Skeletal muscle satellite cell (primary cell): Measurements from ENCODE around the gene CDK14.
"Not testable (repeated sequence)": the region's sequence is repeated elsewhere in the genome, so short reads cannot be mapped to it uniquely, and the experiment has no call there.

Experiments
- H3K27me3 ChIP-seq: 2 replicates; pipeline ENCODE4 v1.7.0; 2013; ENCODE audit warnings: low read length; ENCODE audit not compliant: control insufficient read depth, insufficient read depth
- H3K36me3 ChIP-seq: 2 replicates; pipeline ENCODE4 v1.7.0; 2013; ENCODE audit warnings: mild to moderate bottlenecking, control low read depth, low read length; ENCODE audit not compliant: insufficient read depth
- H3K4me1 ChIP-seq: 2 replicates; pipeline ENCODE4 v1.7.0; 2013; ENCODE audit warnings: low read length; ENCODE audit not compliant: control insufficient read depth, insufficient read depth
- H3K4me2 ChIP-seq: 2 replicates; pipeline ENCODE4 v1.7.0; 2013; ENCODE audit warnings: mild to moderate bottlenecking, low read length
- H3K4me3 ChIP-seq: 2 replicates; pipeline ENCODE4 v1.7.0; 2013; ENCODE audit warnings: low read length
- H3K9ac ChIP-seq: 2 replicates; pipeline ENCODE4 v1.7.0; 2013; ENCODE audit warnings: mild to moderate bottlenecking, low read depth, low read length, moderate library complexity
- H3K9me3 ChIP-seq: replicated peaks from 2 replicates; pipeline ENCODE4 v1.7.0; 2013; ENCODE audit warnings: mild to moderate bottlenecking, control low read depth, low read length

CDK14 gene

DNA sequence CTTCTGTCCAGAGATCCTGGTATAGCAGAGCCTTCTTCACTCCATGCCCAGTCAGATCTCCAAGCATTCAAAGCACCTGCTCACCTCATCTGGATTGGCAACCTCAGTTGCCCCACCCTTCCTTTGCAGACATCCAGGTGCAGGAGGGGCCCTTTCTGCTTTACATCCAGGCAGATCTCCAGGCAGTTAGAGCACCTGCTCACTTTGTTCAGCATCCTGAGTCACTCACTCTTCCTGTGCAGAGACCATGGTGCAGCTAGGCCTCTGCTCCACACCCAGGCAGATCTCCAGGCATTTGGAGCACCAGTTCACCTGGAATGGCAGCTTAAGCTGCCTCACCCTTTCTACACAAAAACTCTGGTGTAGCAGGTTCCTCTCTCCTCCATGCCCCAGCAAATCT is 153.1 kb downstream of the CDK14 start:
- Histone ChIP-seq H3K4me2 (no peak overlapping the region), H3K36me3 (no peaks in the 10 kb centered on the region), H3K9ac (no peak overlapping the region), H3K4me1 (no peaks in the 10 kb centered on the region), H3K9me3 (no peaks in the 10 kb centered on the region), H3K27me3 (no peaks in the 10 kb centered on the region), H3K4me3 (no peak overlapping the region)

DNA sequence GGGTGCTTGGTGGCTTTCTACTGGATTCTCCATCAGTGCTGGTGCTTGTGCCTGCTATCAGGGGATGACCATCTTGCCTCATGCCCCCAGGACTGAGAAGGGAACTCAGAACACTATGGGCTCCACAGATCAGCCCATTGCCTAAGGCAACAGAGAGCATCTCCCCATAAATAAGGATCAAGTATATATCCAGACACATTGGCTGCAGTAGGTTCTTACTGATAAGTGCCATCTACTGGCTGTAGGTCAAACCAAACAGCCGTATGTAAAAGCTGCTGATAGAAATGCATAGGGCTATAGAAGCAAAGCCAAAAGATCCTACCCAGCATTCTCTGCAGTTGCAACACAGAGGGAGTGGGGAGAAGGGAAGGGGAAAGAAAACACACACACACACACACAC is 153.7 kb downstream of the CDK14 start:
- Histone ChIP-seq H3K9me3 (no peaks in the 10 kb centered on the region), H3K9ac (no peak overlapping the region), H3K36me3 (no peaks in the 10 kb centered on the region), H3K4me1 (no peaks in the 10 kb centered on the region), H3K27me3 (no peaks in the 10 kb centered on the region), H3K4me2 (no peak overlapping the region), H3K4me3 (no peak overlapping the region)

GRCh38 chr7:90751595-90751994 is 155.5 kb downstream of the CDK14 start:
- no peaks in the 10 kb centered on the region for H3K4me1 ChIP-seq

GRCh38 chr7:90752051-90752450 is 155.9 kb downstream of the CDK14 start:
- Histone ChIP-seq H3K4me1 (no peaks in the 10 kb centered on the region), H3K4me2 (no peak overlapping the region), H3K9me3 (no peaks in the 10 kb centered on the region), H3K36me3 (no peaks in the 10 kb centered on the region), H3K27me3 (no peaks in the 10 kb centered on the region), H3K4me3 (no peak overlapping the region), H3K9ac (no peak overlapping the region)

More at GRCh38 chr7:90751595-90751994, 155.5 kb downstream of the CDK14 start:
- no peaks in the 10 kb centered on the region for H3K36me3 ChIP-seq
- H3K9me3 ChIP-seq: no peaks in the 10 kb centered on the region
- no peak overlapping the region for H3K4me2 ChIP-seq
- H3K4me3 ChIP-seq: no peak overlapping the region
- H3K27me3 ChIP-seq: no peaks in the 10 kb centered on the region
- no peak overlapping the region for H3K9ac ChIP-seq

- Histone ChIP-seq H3K9me3 (no peaks in the 10 kb centered on the region), H3K4me2 (no peak overlapping the region), H3K4me3 (no peak overlapping the region), H3K36me3 (no peaks in the 10 kb centered on the region), H3K4me1 (no peaks in the 10 kb centered on the region), H3K9ac (no peak overlapping the region), H3K27me3 (no peaks in the 10 kb centered on the region)
Measured at GRCh38 chr7:90755041-90755440, 158.9 kb downstream of the CDK14 start.

GRCh38 chr7:90756366-90756765 is 160.2 kb downstream of the CDK14 start:
- Histone ChIP-seq H3K4me1 (no peaks in the 10 kb centered on the region), H3K9me3 (no peaks in the 10 kb centered on the region), H3K4me2 (no peak overlapping the region), H3K36me3 (no peaks in the 10 kb centered on the region), H3K4me3 (no peak overlapping the region), H3K9ac (no peak overlapping the region), H3K27me3 (no peaks in the 10 kb centered on the region)

GRCh38 chr7:90757565-90757950 is 161.4 kb downstream of the CDK14 start:
- not testable (repeated sequence) for H3K27me3 ChIP-seq, H3K4me1 ChIP-seq, H3K4me3 ChIP-seq, H3K36me3 ChIP-seq, H3K9ac ChIP-seq, H3K4me2 ChIP-seq, H3K9me3 ChIP-seq

GRCh38 chr7:90758933-90759562 is 162.9 kb downstream of the CDK14 start:
- Histone ChIP-seq H3K27me3 (no peaks in the 10 kb centered on the region), H3K4me1 (no peaks in the 10 kb centered on the region), H3K9me3 (no peaks in the 10 kb centered on the region), H3K36me3 (no peaks in the 10 kb centered on the region), H3K9ac (no peak overlapping the region), H3K4me3 (no peak overlapping the region), H3K4me2 (no peak overlapping the region)

GRCh38 chr7:90759710-90760109 is 163.6 kb downstream of the CDK14 start:
- Histone ChIP-seq H3K4me1 (no peaks in the 10 kb centered on the region), H3K4me3 (no peak overlapping the region), H3K27me3 (no peaks in the 10 kb centered on the region), H3K4me2 (no peak overlapping the region), H3K9ac (no peak overlapping the region), H3K36me3 (no peaks in the 10 kb centered on the region), H3K9me3 (no peaks in the 10 kb centered on the region)

- no peaks in the 10 kb centered on the region for H3K27me3 ChIP-seq
- H3K9me3 ChIP-seq: no peaks in the 10 kb centered on the region
- H3K4me1 ChIP-seq: no peaks in the 10 kb centered on the region
- no peaks in the 10 kb centered on the region for H3K36me3 ChIP-seq
- no peak overlapping the region for H3K4me2 ChIP-seq
- H3K4me3 ChIP-seq: no peak overlapping the region
- H3K9ac ChIP-seq: no peak overlapping the region
Measured at GRCh38 chr7:90760892-90761291, 164.8 kb downstream of the CDK14 start.

GRCh38 chr7:90761584-90761983 is 165.5 kb downstream of the CDK14 start:
- Histone ChIP-seq H3K9me3 (no peaks in the 10 kb centered on the region), H3K27me3 (no peaks in the 10 kb centered on the region), H3K4me2 (no peak overlapping the region), H3K4me3 (no peak overlapping the region), H3K36me3 (no peaks in the 10 kb centered on the region), H3K4me1 (peaks cover 4% of the 10 kb centered on the region), H3K9ac (no peak overlapping the region)

DNA sequence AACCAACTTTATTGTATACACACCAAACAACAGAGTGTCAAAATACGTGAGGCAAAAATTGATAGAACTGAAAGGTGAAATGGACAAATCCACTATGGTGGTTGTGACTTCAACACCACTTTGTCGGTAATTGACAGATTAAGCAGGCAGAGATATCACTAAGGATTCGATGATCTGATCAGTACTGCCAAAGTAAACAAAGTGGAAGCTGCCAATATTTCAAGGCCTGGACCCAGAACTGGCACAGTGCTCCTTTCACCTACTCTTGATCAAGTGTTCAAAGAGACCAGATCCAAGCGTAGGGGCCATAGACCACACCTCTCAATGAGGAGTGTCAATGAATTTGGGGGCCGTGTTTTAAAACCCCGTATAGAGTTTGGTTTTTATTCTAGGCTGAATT is 167.0 kb downstream of the CDK14 start:
- Histone ChIP-seq H3K36me3 (no peaks in the 10 kb centered on the region), H3K4me3 (no peak overlapping the region), H3K4me2 (no peak overlapping the region), H3K4me1 (peaks cover 18% of the 10 kb centered on the region), H3K9me3 (no peaks in the 10 kb centered on the region), H3K27me3 (no peaks in the 10 kb centered on the region), H3K9ac (no peak overlapping the region)
